K562 treated with DMSO at 1 percent for 4 hours (cell line): ENCODE data around the gene CCNI2. TPM values are rescaled to one million over a fixed set of nuclear protein-coding genes. Genes with fewer than 3 reads are reported as not detected.

Source experiments
- total RNA-seq: library from RNA; unstranded; fragments of 300-600 nt; gene quantifications from 2 replicates; pipeline ENCODE4 v1.2.3, GENCODE V29; 2022; ENCODE audit not compliant: insufficient read depth

The CCNI2 gene, protein sequence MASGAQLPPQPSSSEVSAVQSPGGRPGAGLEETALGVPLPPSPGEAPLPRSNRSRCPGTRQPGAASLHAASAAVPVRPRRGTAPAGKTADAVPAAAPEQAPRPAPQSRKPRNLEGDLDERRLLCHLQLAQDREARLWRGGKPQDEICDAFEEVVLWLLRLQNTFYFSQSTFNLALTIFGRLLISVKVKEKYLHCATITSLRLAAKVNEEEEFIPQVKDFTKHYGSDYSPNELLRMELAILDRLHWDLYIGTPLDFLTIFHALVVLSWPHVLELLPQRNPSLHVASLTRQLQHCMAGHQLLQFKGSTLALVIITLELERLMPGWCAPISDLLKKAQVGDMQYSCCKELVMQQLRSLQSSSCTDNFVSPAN
- 14.3 and 19.8 TPM in 2 replicates for total RNA-seq

DNA sequence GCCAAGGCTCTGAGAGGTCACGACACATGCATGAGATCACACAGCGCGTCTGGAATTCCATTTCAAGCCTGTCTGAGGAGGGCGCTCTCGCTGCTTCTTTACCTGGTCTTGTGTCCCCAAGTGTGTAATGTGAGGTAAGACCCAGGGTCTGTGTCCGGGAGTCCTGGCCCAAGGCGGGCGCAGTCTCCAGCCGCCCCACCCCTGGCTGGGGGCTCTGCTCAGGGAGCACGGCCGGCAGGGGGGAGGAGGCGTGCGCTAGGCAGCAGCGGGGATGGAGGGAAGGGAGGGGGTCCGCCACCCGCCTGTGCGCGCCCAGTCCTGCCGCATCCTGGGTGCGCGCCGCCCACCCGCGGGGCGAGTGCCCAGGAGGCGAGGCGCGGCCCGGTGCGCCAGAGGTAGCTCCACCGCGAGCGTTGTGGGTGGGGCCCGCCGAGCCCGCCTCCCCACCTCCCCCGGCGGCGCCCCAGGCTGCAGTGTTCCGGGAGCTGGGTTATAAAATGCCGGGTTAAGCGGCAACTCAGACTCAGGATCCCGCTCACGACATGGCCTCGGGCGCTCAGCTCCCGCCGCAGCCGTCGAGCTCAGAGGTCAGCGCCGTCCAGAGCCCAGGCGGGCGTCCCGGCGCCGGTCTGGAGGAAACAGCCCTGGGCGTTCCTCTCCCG, at the start of gene CCNI2:
Gene CCNI2 (plus strand): TSS at position 473 of the 662 bp plus-strand sequence. CDS start 70 bp downstream, at position 543.

DNA sequence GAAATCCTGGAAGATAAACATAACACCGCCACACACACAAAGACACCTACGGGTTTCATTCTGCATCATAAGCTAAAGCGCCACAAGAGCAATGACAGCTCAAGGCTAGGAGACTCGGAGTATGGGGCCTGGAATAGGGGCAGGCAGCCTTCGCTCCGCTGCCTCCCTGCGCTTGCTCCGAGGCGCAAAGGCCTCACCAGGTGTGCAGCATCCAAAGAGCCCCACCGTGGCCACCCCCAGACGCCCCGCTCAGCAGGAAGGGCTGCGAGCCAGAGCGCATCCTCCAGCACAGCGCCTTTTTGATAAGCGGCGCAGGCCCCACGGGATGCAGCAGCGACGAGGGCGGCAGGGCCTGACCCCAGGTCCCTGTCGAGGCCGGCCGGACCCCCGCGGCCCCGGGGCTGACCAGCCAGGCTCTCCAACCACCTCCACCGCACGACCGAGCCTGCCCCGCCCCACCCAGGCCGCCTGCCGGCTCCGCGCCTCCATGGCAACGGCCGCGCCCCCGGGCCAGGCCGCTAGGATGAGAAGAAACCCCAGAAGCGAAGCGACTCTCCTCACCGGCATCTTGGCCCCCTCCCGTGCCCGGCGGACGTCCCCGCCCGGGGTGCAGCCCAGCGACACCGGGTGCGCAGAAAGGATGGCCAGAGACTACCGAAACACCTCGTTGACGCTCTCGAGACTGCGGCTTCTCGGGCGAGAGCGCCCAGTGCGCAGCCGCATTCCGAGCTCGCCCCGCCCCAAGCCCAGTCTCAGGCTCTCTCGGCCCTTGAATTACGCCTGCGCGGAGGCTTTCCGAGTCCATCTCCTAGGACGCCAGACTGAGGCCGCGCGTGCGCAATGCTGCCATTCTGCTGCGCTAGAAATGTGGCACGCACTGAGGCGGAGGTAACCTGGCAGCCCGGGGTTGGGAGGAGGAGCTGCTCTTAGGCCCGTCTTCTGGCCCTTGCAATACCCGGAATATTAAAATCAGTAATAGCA, 10.1 kb upstream of the CCNI2 start, which contains the start of gene KIF3A:
Gene KIF3A (minus strand): TSS at position 694 of the 981 bp plus-strand sequence. CDS start 127 bp downstream, at position 567.

DNA sequence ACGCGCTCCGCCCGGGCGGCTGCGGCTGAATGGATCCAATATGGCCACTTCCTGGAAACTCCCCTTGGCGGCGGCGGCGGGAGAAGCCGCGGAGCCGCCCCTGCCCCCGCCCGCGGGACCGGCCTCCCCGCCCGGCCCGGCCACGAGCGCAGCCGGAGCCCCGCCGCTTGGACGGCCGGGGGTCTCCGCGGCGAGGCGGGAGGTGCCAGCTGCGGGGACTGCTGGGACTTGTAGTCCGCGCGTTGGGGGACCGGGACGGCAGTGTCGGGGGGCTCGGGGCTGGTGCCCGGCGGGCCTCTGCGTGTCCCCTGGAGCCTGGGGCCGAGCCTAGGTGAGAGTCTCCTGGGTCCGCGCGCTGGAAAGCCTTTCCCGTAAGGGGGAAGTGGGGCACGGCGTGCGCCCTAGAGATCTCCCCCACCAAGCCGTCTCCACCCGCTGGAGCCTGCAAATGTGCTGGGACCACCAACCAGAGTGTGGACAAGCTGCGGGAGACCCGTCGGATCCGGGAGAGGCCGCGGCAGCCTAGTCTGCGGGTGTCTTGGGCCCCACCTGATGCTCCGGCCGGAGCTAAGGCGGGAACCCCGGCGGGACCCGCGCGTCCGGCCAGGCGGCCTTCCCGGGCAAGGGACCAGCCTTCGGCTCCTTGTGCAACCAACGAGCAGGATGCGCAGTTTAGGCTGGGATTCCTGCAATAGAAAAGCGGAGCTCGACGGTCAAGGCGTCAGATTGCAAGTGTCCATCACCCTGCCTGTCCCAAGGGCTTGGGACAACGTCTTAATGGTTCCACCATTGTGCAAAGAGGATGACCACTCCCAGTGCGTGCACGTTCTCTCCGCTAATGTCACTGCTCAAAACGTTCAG, 30.2 kb downstream of the CCNI2 start, which contains the start of gene SEPTIN8:
Gene SEPTIN8 (minus strand): TSS at position 31 of the 861 bp plus-strand sequence. CDS start 102 bp downstream, outside the sequence.

Other genes starting within 250 kb of the CCNI2 start
- gene IL5, start 203.9 kb upstream of the CCNI2 start, total RNA-seq: not detected in 2 replicates
- 15.6 and 16.4 TPM in 2 replicates for gene RAD50, start 190.4 kb upstream of the CCNI2 start, total RNA-seq
- not detected in 2 replicates for gene IL13, start 89.3 kb upstream of the CCNI2 start, total RNA-seq
- not detected in 2 replicates for gene IL4, start 73.4 kb upstream of the CCNI2 start, total RNA-seq
- gene KIF3A, start 9.9 kb upstream of the CCNI2 start, total RNA-seq: 1.7 and 3.5 TPM in 2 replicates
- 90.9 and 125 TPM in 2 replicates for gene SEPTIN8, start 29.8 kb downstream of the CCNI2 start, total RNA-seq
- 0.47 TPM in 1 of 2 replicates, not detected in the other for gene SOWAHA, start 65.9 kb downstream of the CCNI2 start, total RNA-seq
- 17.4 and 22.0 TPM in 2 replicates for gene SHROOM1, start 83.2 kb downstream of the CCNI2 start, total RNA-seq
- not detected in 2 replicates for gene GDF9, start 119.0 kb downstream of the CCNI2 start, total RNA-seq
- gene UQCRQ, start 119.2 kb downstream of the CCNI2 start, total RNA-seq: 151 and 229 TPM in 2 replicates
- gene LEAP2, start 126.2 kb downstream of the CCNI2 start, total RNA-seq: 4.2 and 4.8 TPM in 2 replicates
- gene AFF4, start 216.2 kb downstream of the CCNI2 start, total RNA-seq: 13.1 and 21.4 TPM in 2 replicates